Measurements from ENCODE around the gene ARHGEF10L. TPM values are rescaled to one million over a fixed set of nuclear protein-coding genes. Genes with fewer than 3 reads are reported as not detected.

ARHGEF10L gene
- total and polyA plus RNA-seq, 8 donors: 16.8 to 39.6 (median 21.1) TPM

DNA sequence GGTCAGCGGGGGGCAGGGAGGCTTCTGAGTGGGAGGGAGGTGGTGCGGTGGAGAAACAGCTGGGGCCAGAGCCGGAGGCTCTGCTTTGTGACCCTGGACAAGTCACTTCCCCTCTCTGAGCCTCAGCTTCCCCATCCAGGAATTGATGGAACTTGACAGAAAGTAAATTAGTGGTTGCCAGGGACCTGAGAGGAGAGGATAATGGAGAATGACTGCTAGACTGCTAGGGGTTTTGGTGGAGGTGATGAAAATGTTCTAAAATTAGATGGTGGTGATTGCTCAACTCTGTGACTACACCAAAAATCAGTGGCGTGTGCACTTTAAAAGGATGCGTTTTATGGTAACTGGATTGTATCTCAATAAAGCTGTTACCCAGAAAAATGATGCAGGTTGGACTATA is 100.9 kb downstream of the ARHGEF10L start:
- DNase-seq (no peak), ATAC-seq (no peak)
- TF ChIP-seq, protein P1, sequence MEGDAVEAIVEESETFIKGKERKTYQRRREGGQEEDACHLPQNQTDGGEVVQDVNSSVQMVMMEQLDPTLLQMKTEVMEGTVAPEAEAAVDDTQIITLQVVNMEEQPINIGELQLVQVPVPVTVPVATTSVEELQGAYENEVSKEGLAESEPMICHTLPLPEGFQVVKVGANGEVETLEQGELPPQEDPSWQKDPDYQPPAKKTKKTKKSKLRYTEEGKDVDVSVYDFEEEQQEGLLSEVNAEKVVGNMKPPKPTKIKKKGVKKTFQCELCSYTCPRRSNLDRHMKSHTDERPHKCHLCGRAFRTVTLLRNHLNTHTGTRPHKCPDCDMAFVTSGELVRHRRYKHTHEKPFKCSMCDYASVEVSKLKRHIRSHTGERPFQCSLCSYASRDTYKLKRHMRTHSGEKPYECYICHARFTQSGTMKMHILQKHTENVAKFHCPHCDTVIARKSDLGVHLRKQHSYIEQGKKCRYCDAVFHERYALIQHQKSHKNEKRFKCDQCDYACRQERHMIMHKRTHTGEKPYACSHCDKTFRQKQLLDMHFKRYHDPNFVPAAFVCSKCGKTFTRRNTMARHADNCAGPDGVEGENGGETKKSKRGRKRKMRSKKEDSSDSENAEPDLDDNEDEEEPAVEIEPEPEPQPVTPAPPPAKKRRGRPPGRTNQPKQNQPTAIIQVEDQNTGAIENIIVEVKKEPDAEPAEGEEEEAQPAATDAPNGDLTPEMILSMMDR (IDR thresholded peaks at IDR 0.05): no peak
- Histone ChIP-seq H3K9me3 (no peaks in the 10 kb centered on the region), H3K36me3 (peaks cover 0 to 72% of the 10 kb centered on the region in 2 donors), H3K4me3 (no peak overlapping the region), H3K4me1 (peaks cover 0 to 27% of the 10 kb centered on the region in 2 donors), H3K27ac (no peak overlapping the region), H3K27me3 (no peaks in the 10 kb centered on the region)
- intact Hi-C loops (cut with DNase I): no loop called here

DNA sequence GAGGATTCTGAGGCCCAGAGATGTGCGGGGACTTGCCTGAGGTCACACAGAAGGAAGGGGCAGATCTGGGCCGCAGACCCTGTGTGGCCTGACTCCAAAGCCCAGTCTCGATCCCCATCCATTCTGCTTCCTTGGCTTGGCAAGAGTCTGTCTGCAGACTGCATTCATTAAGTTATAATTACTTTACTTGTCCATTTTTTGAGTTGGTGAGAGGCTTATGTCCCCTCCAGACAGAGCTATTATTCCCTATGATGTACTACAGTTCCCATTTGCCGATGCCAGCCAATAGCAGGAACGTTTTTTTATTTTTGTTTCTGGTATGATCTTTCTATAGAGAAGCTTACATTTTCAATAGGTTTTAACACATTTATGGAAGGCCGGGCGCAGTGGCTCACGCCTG is 101.5 kb downstream of the ARHGEF10L start:
- Histone ChIP-seq H3K27me3 (no peaks in the 10 kb centered on the region), H3K36me3 (peaks cover 0 to 76% of the 10 kb centered on the region in 2 donors), H3K4me3 (no peak overlapping the region), H3K4me1 (peaks cover 0 to 25% of the 10 kb centered on the region in 2 donors), H3K27ac (no peak overlapping the region), H3K9me3 (no peaks in the 10 kb centered on the region)
- DNase-seq (no peak), ATAC-seq (no peak)
- intact Hi-C loops (cut with DNase I): no loop called here
- TF ChIP-seq, protein P1 (IDR thresholded peaks at IDR 0.05): no peak

DNA sequence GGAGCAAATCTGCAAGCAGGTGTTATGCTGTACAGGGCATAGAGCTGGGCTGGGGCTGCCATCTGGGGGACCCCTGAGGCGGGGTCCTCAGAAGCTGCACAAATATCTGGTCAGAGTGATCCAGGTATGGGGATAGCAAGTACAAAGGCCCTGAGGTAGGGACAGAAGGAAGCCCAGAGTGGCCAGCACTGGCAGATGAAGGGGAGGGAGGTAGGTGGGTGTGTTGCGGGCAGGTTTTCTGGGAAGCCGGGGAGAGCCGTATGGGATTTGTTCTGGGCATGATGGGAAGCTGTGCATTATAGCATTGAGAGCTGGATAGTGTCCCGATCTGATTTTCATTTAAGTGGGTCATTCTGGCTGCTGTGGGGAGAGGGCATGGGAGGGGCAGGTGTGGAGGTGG is 102.7 kb downstream of the ARHGEF10L start:
- TF ChIP-seq, protein P1 (IDR thresholded peaks at IDR 0.05): no peak
- H3K27ac ChIP-seq: no peak overlapping the region
- no peak for DNase-seq
- peaks cover 0 to 71% of the 10 kb centered on the region in 2 donors for H3K36me3 ChIP-seq
- peaks cover 0 to 16% of the 10 kb centered on the region in 2 donors for H3K4me1 ChIP-seq
- H3K4me3 ChIP-seq: no peak overlapping the region
- H3K9me3 ChIP-seq: no peaks in the 10 kb centered on the region
- ATAC-seq: no peak
- no peaks in the 10 kb centered on the region for H3K27me3 ChIP-seq
- intact Hi-C loops (cut with DNase I): no loop called here

GRCh38 chr1:17642943-17643342 is 103.4 kb downstream of the ARHGEF10L start:
- no peak overlapping the region for H3K4me3 ChIP-seq
- no peak for ATAC-seq
- intact Hi-C loops (cut with DNase I): no loop called here
- H3K27ac ChIP-seq: no peak overlapping the region
- peaks cover 0 to 16% of the 10 kb centered on the region in 2 donors for H3K4me1 ChIP-seq
- no peaks in the 10 kb centered on the region for H3K9me3 ChIP-seq
- H3K27me3 ChIP-seq: no peaks in the 10 kb centered on the region
- peaks cover 0 to 67% of the 10 kb centered on the region in 2 donors for H3K36me3 ChIP-seq
- TF ChIP-seq, protein P1 (IDR thresholded peaks at IDR 0.05): no peak
- DNase-seq: no peak

DNA sequence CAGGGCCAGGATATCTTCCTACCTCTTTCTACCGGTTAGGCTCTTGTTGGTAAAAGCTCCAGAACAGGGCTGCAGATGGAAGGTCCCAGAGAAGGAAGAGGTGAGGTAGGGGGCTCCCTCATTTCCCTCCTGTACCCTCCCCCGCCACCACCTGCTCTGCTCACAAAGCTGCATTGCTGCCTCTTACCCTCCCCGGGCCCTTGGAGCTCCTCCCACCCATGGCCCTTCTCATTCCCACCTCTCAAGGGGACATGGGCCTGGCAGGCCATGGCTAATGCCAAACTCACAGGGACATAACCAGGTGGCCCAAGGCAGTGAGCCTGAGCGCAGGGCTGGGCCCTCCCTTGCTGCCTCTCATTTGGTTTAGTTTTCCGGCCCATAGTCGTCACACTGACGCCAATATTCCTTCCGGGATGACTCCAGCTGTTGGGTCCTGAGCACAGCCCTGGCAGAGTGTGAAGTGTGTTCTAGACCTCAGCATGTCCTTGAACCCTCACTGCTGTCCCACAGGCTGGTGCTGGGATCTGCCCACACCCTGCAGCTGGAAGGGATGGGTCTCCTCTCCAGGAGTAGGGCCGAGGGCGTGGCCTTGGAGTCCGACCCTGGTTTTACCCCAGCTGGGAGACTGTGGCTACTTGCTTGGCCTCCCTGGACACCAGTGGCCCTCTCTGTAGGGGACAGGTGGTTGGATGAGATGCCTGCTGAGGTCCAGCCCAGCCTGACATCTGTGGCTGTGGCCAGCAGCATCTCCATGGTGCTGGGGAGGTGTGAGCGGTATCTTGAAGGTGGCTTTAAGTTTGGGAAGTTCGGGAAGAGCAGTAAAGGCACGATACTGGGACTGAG is 104.6 kb downstream of the ARHGEF10L start:
- ATAC-seq (no peak), DNase-seq (no peak)
- no peak overlapping the region for H3K27ac ChIP-seq
- no peaks in the 10 kb centered on the region for H3K27me3 ChIP-seq
- H3K9me3 ChIP-seq: no peaks in the 10 kb centered on the region
- TF ChIP-seq, protein P1 (IDR thresholded peaks at IDR 0.05): no peak
- peaks cover 0 to 14% of the 10 kb centered on the region in 2 donors for H3K4me1 ChIP-seq
- H3K36me3 ChIP-seq: peaks cover 0 to 66% of the 10 kb centered on the region in 2 donors
- H3K4me3 ChIP-seq: no peak overlapping the region
- intact Hi-C loops (cut with DNase I): no loop called here
